Activated CD8-positive, alpha-beta memory T cell treated with anti-CD3 and anti-CD28 coated beads for 24 hours (primary cell): ENCODE results near the gene LIFR.

Experiments
- DNase-seq: peaks from one replicate; pipeline ENCODE4 v3.0.0-alpha.2; 2020

The LIFR gene

GRCh38 chr5:38433160-38433861 is 123.1 kb downstream of the LIFR start:
- no peak for DNase-seq

- DNase-seq = no peak
Measured at GRCh38 chr5:38431242-38431853, 125.1 kb downstream of the LIFR start.

- DNase-seq = no peak
Measured at GRCh38 chr5:38426986-38427950, 129.2 kb downstream of the LIFR start.

- DNase-seq = no peak
Measured at GRCh38 chr5:38426490-38426889, 130.0 kb downstream of the LIFR start.
